HG03457 (cell line): Measurements from ENCODE around the gene ARHGDIB.
A peak's percentile ranks its signal among the peaks of the same experiment; 100 is the strongest.

ENCODE experiments used
- ATAC-seq: cut with Tn5 transposase; IDR thresholded peaks from one replicate; pipeline ENCODE4 v1.9.1; 2021; ENCODE audit warnings: moderate number of reproducible peaks; ENCODE audit not compliant: unreplicated experiment

ARHGDIB gene

DNA sequence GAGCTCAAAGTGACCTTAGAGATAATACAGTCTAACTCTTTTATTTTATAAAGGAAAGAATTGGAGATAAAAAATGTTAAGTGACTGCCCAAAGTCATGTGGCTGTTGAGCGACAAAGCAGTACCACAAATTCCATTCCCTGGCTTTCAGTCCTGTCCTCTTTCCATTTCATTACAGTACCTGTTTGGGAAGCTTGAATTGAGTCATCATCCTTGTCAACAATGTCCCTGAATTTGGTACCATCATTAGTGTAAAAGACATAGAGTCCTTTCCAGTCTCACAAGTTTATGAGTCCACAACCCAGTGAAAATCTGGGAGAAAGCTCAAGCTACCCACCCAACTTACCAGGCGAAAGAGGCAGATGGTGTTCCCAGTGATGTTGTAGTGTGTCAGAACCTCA, 26.9 kb downstream of the ARHGDIB start:
- no peak for ATAC-seq

DNA sequence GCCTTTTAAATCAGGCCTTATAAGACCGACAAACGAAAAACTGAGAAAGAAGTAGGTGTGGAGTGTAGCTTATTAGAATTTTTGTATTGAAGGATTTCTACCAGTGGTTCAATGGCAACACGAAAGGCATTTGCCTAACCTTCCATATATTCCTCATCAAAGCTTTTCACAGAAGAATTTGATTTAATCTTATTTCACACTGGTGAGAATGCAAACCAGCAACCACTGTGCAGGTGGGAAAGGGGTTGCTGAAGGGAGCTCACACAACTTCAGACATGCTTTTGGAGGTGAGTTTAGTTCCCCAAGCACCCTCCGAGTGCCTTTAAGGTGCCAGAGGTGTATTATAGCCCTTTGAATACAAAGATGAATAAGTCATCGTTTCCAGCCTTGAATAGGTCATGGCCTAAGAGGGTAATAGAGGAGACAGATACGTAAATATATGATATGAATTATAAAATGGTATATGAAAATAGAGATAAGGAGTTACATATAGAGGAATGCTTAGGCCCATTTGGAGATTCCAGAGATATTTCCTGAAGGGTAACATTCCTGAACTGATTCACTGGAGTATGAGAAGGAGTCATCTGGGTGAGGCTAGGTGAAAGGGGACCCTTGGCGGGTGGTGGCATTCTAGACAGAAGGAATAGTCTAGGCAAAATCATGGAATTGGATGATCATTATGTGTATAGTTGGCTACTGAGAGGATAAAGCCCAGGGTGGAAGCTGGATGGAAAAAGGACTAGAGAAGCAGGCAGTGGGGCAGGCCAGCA, 29.4 kb downstream of the ARHGDIB start:
- ATAC-seq, result no peak

DNA sequence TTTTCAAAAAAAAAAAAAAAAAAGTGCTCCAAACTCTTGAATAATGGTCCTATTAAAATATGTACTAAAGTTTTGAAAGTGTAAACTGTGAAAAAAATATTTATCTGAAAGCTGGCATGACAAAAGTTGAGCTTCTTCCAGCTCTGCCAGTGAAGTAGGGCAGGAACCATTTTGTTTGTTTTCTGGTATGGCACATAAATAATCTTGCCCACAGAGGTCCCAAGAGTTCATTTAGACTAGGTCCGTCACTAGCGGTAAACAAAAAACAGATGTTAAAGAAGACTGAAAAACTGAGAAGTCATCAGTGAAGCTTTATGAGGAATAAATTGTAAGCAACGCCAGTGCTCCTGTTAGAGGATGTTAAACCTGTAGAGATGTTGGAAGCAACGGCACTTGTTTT, 30.0 kb downstream of the ARHGDIB start:
- ATAC-seq, result no peak

DNA sequence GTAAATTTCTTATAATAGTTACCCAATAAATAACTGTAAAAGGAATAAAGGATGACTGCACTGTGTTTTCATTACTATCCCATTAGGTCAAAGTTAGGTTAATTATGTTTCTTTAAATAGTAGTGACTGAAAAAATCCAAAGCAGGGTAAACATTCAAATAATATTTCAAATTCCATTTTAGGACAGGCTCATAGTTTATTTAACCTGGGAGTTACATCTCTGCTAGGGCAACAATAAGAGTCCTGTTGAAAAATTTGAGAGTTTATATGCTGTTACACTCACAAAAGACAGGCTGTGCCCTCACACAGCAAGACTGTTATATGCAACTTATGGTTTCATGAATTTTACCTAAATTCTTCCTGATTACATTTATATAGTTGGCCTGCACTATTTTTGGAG, 31.1 kb downstream of the ARHGDIB start:
- no peak for ATAC-seq

DNA sequence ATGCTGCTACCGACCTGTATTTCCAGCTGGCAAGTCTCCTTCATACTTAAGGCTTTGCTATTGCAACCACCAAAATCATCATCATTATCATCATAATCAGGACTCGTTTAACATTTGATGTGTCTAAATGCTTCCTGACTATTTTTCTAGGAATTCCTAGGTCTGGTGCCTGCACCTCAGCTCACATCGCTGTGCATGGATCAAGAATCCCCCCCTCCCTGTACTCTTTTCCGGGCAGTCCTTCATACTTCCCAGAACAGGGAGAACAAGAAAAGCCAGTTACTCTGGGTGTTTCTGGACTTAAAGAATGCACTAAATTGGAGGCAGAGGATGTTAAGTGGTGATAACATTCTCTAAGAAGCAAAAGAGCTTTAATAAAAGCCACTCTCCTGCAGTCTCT, 32.5 kb downstream of the ARHGDIB start:
- ATAC-seq, result no peak

DNA sequence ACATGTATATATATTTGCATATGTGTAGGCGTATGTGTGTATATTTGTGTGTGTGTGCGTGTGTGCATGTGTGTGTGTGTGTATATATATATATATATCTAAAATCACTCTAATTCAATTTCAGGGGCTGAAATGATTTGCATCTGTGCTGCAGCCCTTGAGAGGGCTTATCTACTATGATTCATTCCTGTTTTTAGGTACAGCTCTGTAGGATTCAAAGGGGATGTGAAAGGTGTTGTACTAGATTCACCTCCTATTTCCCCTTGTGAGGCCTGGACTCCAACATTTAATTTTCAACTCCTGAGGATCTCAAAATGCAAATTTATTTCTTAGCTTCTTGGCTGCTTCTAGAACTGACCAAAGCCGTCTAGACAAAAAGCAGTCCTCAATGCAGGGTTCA, 34.1 kb downstream of the ARHGDIB start:
- ATAC-seq, result no peak

DNA sequence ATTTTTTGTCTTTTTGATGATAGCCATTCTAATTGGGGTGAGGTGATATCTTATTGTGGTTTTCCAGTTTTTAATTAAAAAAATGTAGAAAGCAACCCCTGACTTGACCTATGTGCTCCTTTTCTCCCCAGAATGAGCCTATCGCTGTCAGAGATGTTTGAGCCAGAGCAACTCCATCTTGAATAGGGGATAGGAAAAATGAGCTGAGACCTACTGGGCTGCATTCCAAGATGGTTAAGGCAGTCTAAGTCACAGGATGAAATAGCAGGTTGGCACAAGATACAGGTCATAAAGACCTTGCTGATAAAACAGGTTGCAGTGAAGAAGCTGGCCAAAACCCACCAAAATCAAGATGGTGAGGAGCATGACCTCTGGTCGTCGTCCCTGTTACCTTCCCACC, 36.9 kb downstream of the ARHGDIB start:
- ATAC-seq, result no peak

DNA sequence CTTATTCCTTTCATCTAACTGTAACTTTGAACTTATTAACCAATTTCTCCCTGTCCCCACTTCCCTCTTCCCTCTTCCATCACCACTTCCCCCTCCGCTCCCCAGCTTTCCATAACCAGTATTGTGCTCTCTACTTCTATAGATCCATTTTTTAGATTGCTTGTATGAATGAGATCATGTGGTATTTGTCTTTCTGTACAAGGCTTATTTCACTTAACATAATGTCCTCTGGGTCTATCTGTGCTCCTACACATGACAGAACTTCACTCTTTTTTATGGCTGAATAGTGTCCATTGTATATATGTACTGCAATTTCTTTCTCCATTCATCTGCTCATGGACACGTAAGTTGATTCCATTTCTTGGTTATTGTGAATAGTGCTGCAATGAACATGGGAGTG, 37.5 kb downstream of the ARHGDIB start:
- no peak for ATAC-seq

DNA sequence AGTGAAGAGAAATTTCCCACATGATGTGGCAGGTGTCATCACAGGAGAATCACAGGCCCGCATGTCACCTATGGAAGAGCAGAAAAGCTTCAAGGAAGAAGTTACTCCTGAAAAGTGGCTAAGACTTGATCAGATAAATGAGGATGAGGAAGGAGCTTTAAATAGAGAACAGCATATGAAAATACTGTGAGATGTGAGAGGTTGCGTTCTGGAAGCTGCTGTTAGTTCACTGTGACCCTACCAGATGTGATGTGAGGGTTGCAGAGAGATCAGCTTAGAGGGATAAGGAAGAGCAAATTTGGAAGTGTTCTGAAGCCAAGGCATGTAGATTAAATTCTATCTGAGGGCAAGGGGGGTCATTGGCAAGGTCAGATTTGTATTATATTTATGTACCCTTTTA, 40.2 kb downstream of the ARHGDIB start:
- peak; percentile 44 for ATAC-seq

DNA sequence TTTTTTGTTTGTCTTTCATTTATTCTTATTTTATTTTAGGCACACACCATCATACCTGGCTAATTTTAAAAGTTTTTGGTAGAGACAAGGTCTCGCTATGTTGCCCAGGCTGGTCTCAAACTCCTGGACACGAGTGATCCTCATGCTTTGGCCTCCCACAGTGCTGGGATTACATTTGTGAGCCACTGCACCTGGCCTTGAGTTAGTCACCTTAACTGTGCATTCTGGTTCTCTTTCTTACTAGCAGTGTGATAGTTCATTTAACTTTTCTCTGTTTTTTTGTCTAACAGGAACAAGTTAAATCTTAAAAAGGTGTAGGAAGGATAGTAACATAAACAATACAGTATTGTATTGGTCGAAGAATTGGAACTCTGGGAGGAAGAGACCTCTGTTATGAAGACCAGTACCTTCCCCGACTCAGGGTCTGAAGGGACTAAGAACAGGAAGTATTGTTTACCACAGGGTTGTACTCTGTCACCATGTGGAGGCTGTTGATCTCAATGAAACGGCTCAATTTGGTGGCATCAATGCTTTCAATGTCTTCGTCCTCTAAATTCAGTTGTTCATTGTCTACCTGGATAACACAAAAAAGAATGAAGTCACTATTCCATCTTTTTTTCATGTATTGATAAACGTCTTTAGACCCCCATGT, 40.8 kb downstream of the ARHGDIB start:
- peak; percentile 73 for ATAC-seq

DNA sequence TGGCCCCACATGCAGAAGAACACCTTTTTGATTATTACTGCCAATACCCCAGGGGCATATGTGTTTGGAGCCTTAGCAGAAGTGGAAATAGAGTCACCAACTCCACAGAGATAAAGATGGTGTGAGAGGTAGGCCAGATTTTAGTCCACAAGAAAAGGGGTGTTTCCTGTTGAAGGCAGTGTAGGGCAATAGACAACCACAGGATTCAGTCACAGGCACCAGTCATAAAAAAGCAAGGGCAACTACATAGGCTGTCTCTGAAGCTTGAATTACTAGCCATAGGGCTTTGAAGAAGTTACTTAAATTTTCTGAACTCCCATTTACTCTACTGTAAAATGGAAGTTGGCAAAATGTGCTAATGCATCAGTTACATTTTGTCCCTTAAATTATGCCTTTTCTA, 41.9 kb downstream of the ARHGDIB start:
- ATAC-seq, result no peak

DNA sequence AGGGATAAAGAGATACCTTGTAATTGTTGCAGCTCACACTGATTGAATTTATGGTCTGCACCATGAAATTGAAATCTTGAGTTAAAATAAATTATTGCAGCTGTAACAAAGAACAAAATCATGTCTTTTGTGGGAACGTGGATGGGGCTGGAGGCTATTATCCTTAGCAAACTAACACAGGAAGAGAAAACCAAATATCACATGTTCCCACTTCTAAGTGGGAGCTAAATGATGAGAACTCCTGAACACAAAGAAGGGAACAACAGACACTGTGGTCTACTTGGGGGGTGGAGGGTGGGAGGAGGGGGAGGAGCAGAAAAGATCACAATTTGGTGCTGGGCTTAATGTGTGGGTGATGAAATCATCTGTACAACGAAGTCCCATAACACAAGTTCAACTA, 45.7 kb downstream of the ARHGDIB start:
- no peak for ATAC-seq

DNA sequence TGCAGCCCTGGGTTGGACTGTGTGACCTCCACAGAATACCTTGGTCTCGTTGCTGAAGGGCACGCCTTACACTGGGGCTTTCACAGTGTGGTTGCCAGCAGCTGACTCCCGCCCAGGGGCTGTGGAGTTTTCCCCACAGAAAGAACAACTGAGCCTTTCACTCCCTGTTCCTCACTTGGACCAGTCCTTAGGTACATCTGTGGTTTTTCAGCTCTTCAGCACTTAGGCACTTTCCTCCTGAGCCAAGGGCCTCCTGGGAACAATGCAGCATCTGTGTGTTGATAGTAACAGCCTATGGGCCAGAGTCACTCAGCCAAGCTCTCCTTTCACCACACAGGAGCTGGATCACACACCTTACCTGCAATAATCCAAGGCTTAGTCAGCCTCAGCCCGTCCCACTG, 48.0 kb downstream of the ARHGDIB start:
- ATAC-seq, result no peak

DNA sequence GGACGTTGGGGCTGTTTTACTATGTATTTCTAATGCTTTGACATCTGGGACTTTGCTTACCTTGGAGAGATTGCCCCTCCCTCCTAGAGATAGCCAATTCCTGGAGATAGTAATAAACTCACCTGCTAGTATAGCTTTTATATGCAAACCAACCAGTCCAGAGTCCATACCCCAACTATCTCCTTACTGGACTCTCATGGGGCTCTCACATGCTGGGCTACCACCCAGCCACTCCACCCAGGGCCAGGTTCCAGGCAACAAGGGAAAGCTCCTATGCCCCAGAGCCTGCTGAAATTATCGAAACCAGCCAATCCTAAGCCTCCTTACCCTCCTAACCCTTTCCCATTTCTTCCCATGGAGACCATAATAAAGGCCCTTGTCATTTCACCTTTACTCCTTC, 50.3 kb downstream of the ARHGDIB start:
- no peak for ATAC-seq

DNA sequence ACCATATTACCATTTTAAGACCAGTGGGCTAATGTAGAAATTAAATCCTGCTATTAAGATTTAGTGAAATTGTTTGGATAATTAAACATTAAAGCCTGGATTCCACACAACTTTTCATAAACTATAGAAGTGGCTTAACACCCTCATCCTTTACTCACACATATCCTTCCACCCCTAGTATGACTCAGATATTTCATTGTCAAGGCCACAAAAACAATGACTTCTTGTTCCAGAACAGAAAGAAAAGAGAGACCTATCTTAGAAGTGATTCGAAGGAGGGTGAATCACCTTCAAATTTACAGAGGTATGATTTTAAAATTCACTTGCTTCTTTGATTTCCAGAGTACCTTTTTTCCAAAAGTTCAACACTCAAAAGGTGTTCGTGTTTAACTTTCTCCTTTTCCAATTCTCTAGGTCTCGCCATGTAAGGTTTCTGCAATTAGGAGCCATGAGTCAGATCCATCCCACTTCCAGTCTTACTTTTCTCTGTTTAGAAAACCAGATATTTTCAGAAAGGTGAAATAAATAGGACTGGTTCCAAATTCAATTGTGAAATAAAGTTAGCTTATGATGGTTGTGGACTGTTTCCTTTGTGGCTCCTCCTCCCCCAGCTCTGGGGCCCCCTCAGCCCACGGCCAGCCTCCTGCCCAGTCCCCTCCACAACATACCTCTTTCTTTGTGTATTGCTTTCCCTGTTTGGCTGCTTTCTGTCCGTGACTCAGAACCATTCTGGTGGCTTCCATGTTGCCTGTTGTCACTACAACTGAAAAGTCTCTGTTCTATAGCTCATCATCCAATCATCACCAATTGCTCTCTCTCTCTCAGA, 51.1 kb downstream of the ARHGDIB start:
- ATAC-seq, result no peak

DNA sequence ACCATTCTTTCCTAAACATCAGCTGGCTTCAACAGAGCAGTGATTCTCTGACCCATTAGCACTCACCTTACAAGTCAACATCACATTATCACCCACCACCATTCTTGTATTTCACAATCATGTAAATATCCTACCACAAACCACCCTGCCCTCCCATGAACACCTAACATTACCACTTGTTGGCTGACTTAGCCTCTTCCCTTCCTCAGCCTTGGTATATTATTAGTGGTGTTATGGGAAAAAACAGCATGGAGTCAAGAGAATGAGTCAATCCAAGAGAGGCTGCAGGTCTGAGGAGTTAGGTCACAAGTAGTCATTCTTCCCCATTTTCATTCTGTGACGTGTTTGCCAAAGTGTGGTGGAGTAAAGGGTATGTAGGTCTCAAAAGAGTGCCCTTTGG, 53.4 kb downstream of the ARHGDIB start:
- no peak for ATAC-seq

DNA sequence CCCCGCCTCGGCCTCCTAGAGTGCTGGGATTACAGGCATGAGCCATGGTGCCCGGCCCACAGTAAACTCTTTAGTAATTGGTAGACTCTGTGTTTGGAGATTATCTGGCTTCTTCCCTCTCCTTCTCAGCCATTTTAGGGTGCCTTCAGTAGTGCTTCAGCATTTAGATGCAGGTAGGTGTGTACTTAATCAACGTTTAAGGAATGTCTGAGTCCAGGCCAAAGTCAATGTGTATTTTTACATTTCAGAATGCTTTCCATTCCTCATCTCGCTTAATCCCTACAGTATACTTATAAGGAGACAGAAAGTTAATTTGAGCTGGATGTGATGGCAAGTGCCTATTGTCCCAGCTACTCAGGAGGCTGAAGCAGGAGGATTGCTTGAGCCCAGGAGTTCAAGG, 55.3 kb downstream of the ARHGDIB start:
- ATAC-seq, result no peak

DNA sequence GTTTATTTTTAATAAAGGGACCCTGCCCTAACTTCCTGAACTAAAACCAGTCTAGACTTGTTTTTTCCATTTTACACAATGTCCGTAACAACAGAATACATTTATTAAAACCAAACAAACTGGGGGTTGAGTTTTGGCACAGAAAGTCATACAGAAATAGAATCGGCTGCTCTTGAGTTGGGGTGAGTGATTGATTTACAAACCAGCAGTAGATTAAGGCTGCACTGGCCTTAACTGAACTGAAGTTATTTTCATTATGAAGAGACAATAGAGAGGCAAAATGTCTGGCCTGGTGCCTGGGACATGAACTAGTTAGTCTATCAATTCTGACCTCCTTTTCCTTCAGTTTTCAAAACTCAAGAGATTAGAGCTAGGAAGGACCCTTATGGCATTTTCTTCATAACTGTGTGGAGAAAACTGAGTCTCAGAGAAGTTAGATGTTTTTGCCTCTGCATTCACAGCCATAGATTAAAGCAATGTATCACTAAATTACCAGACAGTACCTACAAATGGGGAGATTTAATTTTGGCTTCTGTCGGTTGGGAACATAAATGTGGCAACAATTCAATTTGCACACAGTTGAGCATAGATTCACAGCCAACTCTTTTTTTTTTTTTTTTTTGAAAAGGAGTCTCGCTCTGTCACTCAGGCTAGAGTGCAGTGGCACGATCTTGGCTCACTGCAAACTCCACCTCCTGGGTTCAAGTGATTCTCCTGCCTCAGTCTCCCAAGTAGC, 56.0 kb downstream of the ARHGDIB start:
- no peak for ATAC-seq

DNA sequence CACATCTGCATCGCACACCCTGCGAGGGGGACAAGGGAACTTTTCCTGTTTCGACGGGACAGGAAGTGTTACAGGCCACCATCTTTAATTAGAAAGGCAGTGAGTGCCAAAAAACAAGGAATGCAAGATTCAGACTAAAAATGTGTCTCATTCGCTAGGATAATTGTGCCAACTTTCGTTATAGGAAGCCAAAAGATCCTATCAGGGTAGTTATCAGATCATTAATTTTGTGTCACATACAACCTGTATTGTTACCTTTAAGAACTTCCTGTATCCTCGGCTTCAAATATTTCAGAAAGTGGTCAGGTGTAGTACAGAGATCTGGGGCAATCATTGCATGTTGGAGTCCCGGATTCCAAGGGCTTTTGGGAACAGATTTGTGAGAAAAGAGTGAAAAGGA, 56.5 kb downstream of the ARHGDIB start:
- ATAC-seq, result no peak

DNA sequence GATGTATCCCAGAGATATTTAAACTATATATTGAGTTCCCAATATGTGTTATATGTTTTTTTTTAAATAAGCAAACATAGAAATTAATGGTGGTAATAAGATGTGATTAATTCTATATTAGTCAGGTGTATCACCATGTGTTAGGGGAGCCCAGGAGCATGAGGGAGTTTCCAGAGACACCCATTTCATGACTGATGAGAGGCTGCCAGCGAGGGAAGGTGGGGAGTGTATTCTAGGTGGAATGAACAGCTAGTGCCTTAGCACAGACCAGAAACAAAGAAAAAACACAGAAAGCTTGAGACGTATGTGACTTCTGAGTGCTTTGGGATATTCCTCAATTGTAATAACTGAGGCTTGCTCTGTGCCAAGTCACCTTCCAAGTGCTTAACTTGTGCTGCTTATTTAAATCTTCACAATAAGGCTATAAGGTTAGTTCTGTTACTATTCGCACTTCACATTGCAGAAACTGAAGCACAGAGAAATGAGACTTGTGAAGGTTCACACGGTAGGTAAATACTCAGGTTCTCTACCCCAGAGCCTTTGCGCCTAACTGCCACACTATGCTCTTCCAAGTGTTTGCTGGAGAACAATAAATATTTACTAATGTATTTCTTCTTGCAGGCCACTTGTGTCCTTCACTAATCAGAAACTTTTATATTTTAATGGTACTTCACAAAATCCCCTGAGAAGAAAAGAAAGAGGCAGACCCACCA, 57.9 kb downstream of the ARHGDIB start:
- ATAC-seq, result no peak

DNA sequence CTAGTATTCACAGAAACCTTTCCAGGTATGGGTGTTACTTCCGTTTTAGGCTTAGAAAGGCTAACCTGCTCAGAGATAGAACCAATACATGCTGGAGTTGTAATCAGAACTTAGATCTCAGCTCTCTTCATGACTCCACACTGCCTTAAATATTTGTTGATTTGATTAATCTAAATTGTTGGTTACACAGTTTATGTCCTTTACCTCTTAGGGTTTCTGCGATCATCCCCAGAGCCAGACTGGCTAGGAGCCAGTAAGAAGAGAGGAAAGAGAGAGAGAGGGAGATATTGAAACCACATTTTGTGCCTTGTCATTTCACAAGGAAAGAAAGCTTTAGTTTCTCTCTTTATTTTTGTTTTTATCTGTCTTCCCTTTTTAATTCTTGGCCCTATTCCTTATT, 58.9 kb downstream of the ARHGDIB start:
- ATAC-seq, result no peak
